ENCODE measurements around the gene KAT2B. TPM values are rescaled to one million over a fixed set of nuclear protein-coding genes. Genes with fewer than 3 reads are reported as not detected.

Gene KAT2B
- total RNA-seq, 2 donors from 2014 or later, result 2.2 to 4.1 TPM

- 98 to 100% methylated on average over 1 to 2 of the region's 2 CpGs for WGBS, 2 experiments (ENCODE audit: insufficient coverage in 1 of 2, insufficient read length in 1 of 2)
- no peaks in the 10 kb centered on the region for H3K4me1 ChIP-seq (ENCODE audit: control insufficient read depth, insufficient read depth, low read length)
- no peaks in the 10 kb centered on the region for H3K36me3 Mint-ChIP-seq (ENCODE audit: low read depth)
- no peaks in the 10 kb centered on the region for H3K27me3 ChIP-seq (ENCODE audit: control insufficient read depth, insufficient read depth, low read length, poor library complexity, severe bottlenecking)
- TF ChIP-seq CTCF (conservative IDR thresholded peaks at IDR 0.05), result no peak
- H3K4me3 Mint-ChIP-seq, result no peak overlapping the region
- no peak overlapping the region for H3K27ac Mint-ChIP-seq
- H3K9ac ChIP-seq (ENCODE audit: extremely low read depth, low read length, poor library complexity, severe bottlenecking), result no peak overlapping the region
- H3K4me3 ChIP-seq (ENCODE audit: low read length), result no peak overlapping the region
- no peaks in the 10 kb centered on the region for H3K27me3 Mint-ChIP-seq (ENCODE audit: insufficient read depth)
- no peak for DNase-seq
- no peaks in the 10 kb centered on the region for H3K9me3 Mint-ChIP-seq
- H3K9me3 ChIP-seq (ENCODE audit: control insufficient read depth, low read length), result no peaks in the 10 kb centered on the region
- H3K4me1 Mint-ChIP-seq, result no peaks in the 10 kb centered on the region
- H3K36me3 ChIP-seq (ENCODE audit: control insufficient read depth, insufficient read depth, low read length), result no peaks in the 10 kb centered on the region
- no peak overlapping the region for H3K27ac ChIP-seq (ENCODE audit: low read depth, low read length)
Observed at GRCh38 chr3:20083953-20084352, 43.7 kb downstream of the KAT2B start.

DNA sequence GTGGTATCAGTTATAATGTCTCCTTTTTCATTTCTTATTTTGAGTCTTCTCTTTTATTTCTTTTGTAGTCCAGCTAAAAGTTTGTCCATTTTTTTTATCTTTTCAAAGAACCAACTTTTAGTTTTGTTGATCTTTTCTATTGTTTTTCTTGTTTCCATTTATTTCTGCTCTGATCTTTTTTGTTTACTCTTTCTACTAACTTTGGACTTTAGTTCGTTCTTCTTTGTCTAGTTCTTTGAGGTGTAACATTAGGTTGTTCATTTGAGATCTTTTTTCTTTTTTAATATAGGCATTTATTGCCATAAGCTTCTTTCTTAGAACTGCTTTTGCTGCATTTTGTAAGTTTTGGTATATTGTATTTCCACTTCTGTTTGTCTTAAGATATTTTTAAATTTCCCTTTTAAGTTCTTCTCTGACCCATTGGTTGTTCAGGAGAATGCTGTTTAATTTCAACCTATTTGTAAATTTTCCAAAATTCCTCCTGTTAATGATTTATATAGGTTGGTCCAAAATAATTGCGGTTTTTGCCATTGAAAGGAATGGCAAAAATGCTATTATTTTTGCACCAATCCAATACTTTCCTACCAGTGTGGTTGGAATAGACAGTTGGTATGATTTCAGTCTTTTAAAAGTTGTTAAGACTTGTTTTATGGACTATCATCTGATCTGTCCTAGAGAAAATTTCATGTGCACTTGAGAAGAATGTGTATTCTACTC is 51.2 kb downstream of the KAT2B start:
- no peak for DNase-seq
- H3K36me3 Mint-ChIP-seq (ENCODE audit: low read depth), result no peaks in the 10 kb centered on the region
- H3K27me3 Mint-ChIP-seq (ENCODE audit: insufficient read depth), result no peaks in the 10 kb centered on the region
- no peak for TF ChIP-seq CTCF (conservative IDR thresholded peaks at IDR 0.05)
- no CpG with 5 or more reads among the region's 2 CpGs for WGBS, 2 experiments (ENCODE audit: insufficient coverage in 1 of 2, insufficient read length in 1 of 2)
- H3K36me3 ChIP-seq (ENCODE audit: control insufficient read depth, insufficient read depth, low read length), result no peaks in the 10 kb centered on the region
- peaks cover 9% of the 10 kb centered on the region for H3K9me3 ChIP-seq (ENCODE audit: control insufficient read depth, low read length)
- H3K27ac Mint-ChIP-seq, result no peak overlapping the region
- no peaks in the 10 kb centered on the region for H3K4me1 ChIP-seq (ENCODE audit: control insufficient read depth, insufficient read depth, low read length)
- H3K27me3 ChIP-seq (ENCODE audit: control insufficient read depth, insufficient read depth, low read length, poor library complexity, severe bottlenecking), result no peaks in the 10 kb centered on the region
- peaks cover 10% of the 10 kb centered on the region for H3K9me3 Mint-ChIP-seq
- no peak overlapping the region for H3K4me3 ChIP-seq (ENCODE audit: low read length)
- H3K9ac ChIP-seq (ENCODE audit: extremely low read depth, low read length, poor library complexity, severe bottlenecking), result no peak overlapping the region
- no peak overlapping the region for H3K27ac ChIP-seq (ENCODE audit: low read depth, low read length)
- no peaks in the 10 kb centered on the region for H3K4me1 Mint-ChIP-seq
- H3K4me3 Mint-ChIP-seq, result no peak overlapping the region

DNA sequence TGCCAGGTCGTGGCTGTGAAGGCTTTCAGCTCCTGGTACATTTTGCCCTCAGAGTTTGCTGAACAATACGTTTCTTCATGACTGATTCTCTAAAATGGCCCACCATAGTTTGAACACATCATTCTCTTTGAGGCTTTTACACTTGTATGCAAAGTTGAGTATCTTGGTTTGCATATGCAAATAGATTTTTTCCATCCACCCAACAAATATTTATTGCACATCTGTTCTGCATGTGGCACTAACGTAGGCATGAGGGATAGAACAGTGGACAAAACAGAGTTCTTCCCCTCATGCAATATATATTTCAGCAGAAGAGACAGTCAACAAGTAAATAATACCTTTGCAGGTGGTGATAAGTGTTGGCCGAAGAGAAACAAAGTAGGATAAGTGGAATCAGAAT is 55.2 kb downstream of the KAT2B start:
- Mint-ChIP-seq H3K4me1 (no peaks in the 10 kb centered on the region), H3K9me3 (peaks cover 1% of the 10 kb centered on the region), H3K27ac (no peak overlapping the region), H3K27me3 (ENCODE audit: insufficient read depth) (no peaks in the 10 kb centered on the region), H3K36me3 (ENCODE audit: low read depth) (no peaks in the 10 kb centered on the region), H3K4me3 (no peak overlapping the region)
- H3K4me3 ChIP-seq (ENCODE audit: low read length), result no peak overlapping the region
- H3K36me3 ChIP-seq (ENCODE audit: control insufficient read depth, insufficient read depth, low read length), result no peaks in the 10 kb centered on the region
- no peak for TF ChIP-seq CTCF (conservative IDR thresholded peaks at IDR 0.05)
- no peak overlapping the region for H3K27ac ChIP-seq (ENCODE audit: low read depth, low read length)
- H3K4me1 ChIP-seq (ENCODE audit: control insufficient read depth, insufficient read depth, low read length), result no peaks in the 10 kb centered on the region
- DNase-seq, result no peak
- no peaks in the 10 kb centered on the region for H3K9me3 ChIP-seq (ENCODE audit: control insufficient read depth, low read length)
- H3K9ac ChIP-seq (ENCODE audit: extremely low read depth, low read length, poor library complexity, severe bottlenecking), result no peak overlapping the region
- WGBS, 2 experiments (ENCODE audit: insufficient coverage in 1 of 2, insufficient read length in 1 of 2), result 94 to 95% methylated on average over 3 to 4 of the region's 4 CpGs
- H3K27me3 ChIP-seq (ENCODE audit: control insufficient read depth, insufficient read depth, low read length, poor library complexity, severe bottlenecking), result no peaks in the 10 kb centered on the region
